NCI-H146 treated with DMSO at 0.1 percent for 48 hours (cell line): Measurements from ENCODE around the gene RBM12.

ENCODE experiments used
- DNase-seq: peaks from one replicate; lab custom pipeline; 2025; ENCODE audit not compliant: unreplicated experiment; lab: John Stamatoyannopoulos, UW

Gene RBM12

GRCh38 chr20:35654415-35654814 lies 10.3 kb downstream of the RBM12 start:
- DNase-seq = no peak

DNA sequence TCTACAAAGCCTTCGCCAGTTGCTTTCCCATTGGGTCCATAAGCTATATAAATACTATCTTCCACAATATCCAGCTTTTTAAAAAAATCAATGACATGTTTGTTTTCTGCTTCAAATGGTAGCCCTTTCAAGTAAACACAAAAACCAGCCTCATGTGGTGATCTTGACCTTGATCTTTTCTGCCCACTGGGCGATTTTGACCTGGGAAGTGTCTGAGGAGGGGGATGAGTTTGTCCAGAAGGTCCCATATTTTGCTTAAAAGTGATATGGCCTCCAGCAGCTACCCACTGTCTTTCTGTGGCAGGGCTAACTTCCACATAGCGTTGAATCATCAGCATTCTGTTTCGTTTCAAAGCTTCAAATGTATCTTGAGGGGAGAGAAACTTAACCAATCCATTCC lies 10.8 kb downstream of the RBM12 start:
- no peak for DNase-seq

DNA sequence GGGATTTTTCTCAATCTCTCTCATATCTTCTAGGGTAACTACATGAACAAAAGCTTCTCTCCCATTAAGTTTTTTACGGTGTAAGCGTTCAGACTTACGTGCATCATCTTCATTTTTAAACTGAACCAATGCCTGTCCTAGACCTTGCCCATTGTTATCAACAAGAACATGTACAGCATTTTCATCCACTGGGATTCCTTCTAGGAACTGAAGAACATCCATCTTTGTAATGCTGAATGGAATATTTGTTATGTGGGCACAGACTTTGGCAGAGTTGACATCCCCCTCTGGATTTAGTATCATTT lies 11.3 kb downstream of the RBM12 start:
- DNase-seq = no peak

DNA sequence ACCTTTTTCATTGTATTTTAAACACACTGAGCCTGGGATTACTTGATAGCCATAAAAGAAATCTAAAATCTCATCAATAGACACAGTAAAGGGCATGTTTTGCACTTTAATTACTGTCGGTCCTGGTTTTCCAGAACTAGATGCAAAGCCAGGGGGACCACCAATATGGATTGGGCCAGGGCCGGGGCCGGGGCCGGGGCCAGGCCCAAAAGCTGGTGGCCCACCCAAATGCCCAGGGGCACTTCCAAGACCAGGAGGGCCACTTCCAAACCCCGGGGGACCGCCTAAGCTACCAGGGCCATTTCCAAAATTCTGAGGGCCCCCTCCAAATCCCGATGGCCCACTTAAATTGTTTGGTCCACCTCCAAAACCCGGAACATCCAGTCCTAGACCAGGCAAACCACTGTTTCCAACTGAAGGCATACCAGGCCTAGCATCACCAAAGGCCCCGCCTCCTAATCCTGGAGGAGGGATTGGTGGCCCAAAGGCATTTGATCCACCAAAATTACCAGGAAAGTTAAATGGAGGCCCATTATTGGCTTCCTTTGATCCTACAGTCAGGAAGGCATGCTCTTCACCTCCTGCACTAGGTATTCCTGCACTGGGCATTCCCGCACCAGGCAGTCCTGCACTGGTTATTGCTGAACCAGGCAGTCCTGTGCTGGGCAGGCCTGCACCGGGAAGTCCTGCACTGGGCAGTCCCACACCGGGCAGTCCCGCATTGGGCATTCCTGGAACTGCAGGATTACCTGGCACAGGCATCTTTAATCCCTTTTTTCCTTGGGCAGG lies 11.9 kb downstream of the RBM12 start:
- no peak for DNase-seq

DNA sequence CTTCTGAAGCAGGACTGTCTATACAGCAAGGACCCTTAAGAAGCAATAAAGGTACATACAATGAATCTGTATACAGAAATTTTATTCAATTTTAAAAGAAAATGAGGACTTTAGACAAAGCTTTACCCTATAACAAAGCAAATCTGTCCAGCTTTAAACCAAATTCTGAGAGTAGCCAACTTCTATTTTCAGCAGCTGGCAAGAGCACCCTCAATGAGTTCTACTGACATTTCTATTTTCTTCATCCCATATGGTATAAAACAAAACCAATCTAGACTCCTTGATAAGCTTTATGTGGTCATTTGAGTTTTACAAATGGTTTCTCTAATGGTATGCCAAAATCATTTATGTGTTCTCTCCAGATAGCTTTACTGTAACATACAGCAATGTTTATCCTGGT lies 12.7 kb downstream of the RBM12 start:
- no peak for DNase-seq

DNA sequence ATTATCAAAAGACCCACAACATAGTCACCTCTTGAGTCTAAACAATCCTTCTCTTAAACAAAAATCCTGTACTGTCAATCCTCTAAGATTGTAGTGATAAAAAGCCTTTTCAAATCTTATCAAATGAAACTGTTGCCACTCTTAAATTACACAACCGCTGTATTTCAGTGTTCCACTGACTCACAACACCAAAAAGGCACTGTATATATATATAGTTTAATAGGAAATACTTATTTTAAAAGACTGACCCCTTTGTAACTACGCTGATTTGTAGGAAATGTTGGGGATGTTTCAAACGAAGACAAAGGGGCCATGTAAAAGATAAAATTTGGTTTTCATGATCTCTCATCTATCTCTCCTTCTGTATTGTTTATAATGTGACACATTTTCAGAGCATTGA lies 14.1 kb downstream of the RBM12 start:
- DNase-seq = no peak

DNA sequence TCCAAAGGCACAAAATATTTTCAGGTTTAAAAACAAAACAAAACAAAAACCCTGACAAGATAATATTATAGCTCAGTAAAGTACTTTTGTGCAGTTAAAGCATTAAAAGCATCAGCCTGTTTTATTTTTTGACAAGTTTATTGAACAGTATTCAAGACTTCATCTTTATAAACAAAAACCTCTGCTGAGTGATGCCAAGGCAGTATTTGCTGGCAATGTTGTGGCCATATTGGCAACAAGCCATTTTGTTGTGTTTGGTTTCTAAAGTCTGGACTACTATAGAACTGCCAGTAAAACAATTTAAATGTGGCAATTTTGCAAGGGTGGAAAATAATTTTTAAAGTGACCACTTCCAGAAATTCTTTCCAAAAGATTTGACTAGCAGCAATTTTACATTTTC lies 15.9 kb downstream of the RBM12 start:
- no peak for DNase-seq

- no peak for DNase-seq
Observed at GRCh38 chr20:35644806-35645205, 19.9 kb downstream of the RBM12 start.

GRCh38 chr20:35643045-35643444 lies 21.7 kb downstream of the RBM12 start:
- DNase-seq = no peak

DNA sequence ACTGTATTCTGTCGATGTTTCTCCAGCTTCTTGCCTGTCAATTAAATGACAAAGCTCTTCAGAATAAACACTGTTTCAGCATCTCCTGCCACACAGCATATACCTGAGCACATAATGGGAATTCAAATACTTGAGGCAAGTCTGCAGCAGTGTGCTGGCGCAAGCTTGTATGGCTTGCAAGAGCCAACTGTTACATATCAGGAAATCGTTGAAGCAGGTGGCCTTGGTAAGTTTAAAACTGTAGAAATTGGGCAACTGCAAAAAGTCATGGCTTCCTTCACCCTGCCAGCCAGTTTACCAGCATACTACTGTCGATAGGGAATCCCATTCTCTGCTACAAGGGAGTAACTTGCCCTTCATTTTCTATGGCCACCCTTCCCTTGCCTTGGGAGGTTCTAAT lies 23.0 kb downstream of the RBM12 start:
- no peak for DNase-seq

DNA sequence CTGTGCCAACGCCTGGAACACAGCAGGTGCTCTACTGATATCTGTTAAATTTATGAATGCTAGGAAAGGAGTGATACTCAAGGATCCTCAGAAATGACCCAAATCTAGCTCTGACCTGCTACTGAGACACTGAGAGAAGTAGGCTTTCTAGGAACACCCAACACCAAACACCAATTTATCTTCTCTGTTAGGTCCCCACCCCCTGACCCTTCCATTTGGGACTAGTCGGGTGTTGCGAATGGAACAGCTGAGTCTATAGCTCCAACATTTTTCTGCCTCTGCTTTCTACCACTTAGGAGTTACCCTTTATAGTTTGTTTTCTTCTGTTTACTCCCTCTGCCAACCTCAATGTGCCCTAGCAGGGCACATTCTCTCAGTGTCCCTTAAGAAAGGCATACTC lies 24.0 kb downstream of the RBM12 start:
- no peak for DNase-seq

GRCh38 chr20:35638751-35639150 lies 25.9 kb downstream of the RBM12 start:
- DNase-seq = no peak

DNA sequence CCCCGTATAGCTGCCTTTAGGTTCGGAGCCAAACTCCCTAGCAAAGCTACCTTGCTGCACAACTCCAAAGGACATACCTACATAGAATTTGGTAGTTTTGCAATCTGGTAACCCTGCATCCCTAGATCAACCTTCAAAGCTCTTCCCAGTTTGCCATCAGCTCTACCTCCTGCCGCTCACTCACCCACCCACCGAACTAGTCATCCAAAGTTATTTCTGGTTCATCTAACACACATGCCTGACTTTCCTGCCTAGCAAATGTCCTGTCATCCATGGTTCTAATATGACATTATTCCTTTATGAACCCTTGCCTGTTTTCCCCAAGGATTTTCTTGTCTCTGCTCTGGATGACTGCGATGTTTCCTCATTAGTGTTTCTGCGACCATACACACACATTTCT lies 27.4 kb downstream of the RBM12 start:
- no peak for DNase-seq

DNA sequence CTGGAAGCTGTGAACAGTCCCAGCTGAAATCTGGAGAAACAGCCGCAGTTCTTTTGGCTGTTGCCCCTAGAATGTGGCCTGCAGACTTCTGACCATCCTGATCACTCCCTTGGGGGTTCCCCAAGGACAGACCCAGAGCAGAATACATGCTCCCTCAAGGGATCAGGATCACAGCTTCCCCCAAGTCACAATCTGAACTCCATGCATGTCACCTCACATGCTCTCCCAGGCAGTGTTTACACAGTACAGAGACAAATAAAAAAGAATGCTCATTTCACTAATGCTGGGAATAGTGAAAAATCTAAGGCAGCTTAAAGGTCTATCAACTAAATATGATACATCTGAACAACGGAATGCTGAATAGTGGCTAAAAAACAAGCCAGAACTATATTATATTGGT lies 28.6 kb downstream of the RBM12 start:
- DNase-seq = no peak

- no peak for DNase-seq
Observed at GRCh38 chr20:35635652-35636051, 29.0 kb downstream of the RBM12 start.

DNA sequence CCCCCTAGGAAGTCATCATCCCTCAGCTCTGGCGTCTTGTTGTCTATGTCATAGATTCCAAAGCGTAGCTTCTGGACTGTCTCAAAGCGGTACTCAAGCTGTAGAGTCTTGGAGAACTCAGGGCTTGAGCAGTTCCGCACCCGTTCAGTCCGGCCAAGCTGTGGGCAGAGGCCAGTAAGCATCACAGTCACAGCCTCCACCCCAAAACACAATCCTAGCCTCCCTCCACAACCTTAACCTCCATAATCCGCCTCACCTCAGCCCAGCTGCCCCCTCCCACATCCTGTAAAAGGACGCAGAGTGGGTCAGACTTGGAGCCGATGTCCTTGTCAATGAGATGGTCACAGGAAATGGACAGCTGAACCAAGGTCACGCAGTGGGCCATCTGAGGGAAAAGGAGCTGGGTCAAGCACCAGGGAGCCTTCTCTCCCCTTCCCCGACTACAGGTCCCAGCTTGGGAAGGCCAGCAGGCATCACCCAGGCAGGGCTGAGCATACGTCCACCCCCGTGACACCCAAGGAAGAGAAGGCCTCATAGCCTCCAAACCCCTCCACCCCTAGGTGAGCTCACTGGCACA lies 32.1 kb downstream of the RBM12 start:
- no peak for DNase-seq

- DNase-seq = no peak
Observed at GRCh38 chr20:35630636-35631035, 34.1 kb downstream of the RBM12 start.

DNA sequence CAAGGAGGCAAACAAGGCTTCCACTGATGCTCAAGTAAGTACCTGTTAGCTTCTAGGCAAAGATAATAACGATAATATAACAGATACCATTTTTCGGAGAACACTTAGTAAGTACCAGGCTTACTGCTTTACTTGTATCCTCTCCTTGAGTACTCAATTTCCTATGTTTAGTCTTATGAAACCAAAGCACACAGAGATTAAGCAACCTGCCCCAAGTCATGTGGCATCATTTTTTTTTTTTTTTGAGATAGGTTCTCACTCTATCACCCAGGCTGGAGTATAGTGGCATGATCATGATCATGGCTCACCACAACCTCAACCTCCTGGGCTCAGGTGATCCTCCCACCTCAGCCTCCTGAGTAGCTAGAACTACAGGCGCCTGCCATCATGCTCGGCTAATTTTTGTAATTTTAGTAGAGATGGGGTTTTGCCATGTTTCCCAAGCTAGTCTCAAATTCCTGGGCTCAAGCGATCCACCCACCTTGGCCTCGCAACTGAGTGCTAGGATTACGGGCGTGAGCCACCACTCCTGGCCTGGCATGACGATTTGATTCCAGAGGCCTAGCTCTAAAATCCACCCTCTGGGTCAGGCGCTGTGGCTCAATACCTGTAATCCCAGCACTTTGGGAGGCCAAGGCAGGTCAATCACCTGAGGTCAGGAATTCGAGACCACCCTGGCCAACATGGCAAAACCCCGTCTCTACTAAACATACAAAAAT lies 35.1 kb downstream of the RBM12 start:
- no peak for DNase-seq

GRCh38 chr20:35627121-35627520 lies 37.6 kb downstream of the RBM12 start:
- DNase-seq = no peak

DNA sequence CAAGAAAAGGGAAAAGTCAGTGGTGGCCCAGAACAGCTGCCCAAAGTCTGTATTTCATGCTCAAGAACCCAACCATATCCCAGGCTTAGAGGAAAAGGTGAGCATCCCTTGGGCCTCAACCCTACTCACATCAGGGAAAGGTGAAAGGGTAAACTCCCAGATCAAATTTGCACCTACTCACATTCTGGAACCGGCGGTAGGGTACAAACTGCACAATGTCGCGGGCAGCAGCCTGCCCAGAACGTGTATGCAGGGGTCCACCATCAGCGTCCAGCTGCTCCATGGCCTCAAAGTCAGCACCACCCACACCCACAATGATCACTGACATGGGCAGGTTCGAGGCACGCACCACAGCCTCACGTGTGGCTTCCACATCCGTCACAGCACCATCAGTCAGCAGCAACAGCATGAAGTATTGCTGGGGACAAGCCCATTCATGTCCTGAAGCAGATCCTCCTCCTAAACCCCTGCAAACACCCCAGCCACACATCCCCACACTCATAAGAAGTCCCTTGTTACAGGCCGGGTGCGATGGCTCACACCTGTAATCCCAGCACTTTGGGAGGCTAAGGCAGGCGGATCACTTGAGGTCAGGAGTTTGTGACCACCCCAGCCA lies 38.2 kb downstream of the RBM12 start:
- DNase-seq = no peak

GRCh38 chr20:35625584-35626385 lies 38.9 kb downstream of the RBM12 start:
- no peak for DNase-seq
